Large intestine (tissue), 3 donors: ENCODE results near the gene STK24. TPM values are rescaled to one million over a fixed set of nuclear protein-coding genes. Genes with fewer than 3 reads are reported as not detected.
A peak's percentile ranks its signal among the peaks of the same experiment; 100 is the strongest.

ENCODE experiments used
- DNase-seq, 2 donors: peaks; one replicate each; pipeline versions ENCODE4 v3.0.0 to v3.0.0-alpha.2; 2013
- H3K27ac ChIP-seq: one replicate; pipeline ENCODE4 v1.5.1; 2013; ENCODE audit warnings: low read length
- H3K27me3 ChIP-seq: 2 replicates; pipeline ENCODE4 v1.6.1; 2013; ENCODE audit warnings: low read length; ENCODE audit not compliant: control insufficient read depth, insufficient read depth
- H3K36me3 ChIP-seq: 2 replicates; pipeline ENCODE4 v1.6.1; 2013; ENCODE audit warnings: low read length; ENCODE audit not compliant: control insufficient read depth, insufficient read depth
- H3K4me1 ChIP-seq: one replicate; pipeline ENCODE4 v1.6.1; 2013; ENCODE audit warnings: low read length; ENCODE audit not compliant: control insufficient read depth, insufficient read depth
- H3K4me3 ChIP-seq: one replicate; pipeline ENCODE4 v1.5.1; 2013; ENCODE audit warnings: low read length
- H3K9me3 ChIP-seq: one replicate; pipeline ENCODE4 v1.6.1; 2013; ENCODE audit warnings: mild to moderate bottlenecking, low read depth, low read length, moderate library complexity; ENCODE audit not compliant: control insufficient read depth
- WGBS: methylation state at CpG from one replicate; pipeline ENCODE4 v1.1.5; 2013; ENCODE audit warnings: low lambda C conversion rate; ENCODE audit not compliant: insufficient coverage; 5-methylcytosine and 5-hydroxymethylcytosine counted together
- polyA plus RNA-seq: library from polyadenylated mRNA; unstranded; fragments of 120-200 nt; gene quantifications from one replicate; pipeline ENCODE4 v1.2.1, GENCODE V29; 2013

STK24 gene
- polyA plus RNA-seq, 1 donor = 119 TPM

DNA sequence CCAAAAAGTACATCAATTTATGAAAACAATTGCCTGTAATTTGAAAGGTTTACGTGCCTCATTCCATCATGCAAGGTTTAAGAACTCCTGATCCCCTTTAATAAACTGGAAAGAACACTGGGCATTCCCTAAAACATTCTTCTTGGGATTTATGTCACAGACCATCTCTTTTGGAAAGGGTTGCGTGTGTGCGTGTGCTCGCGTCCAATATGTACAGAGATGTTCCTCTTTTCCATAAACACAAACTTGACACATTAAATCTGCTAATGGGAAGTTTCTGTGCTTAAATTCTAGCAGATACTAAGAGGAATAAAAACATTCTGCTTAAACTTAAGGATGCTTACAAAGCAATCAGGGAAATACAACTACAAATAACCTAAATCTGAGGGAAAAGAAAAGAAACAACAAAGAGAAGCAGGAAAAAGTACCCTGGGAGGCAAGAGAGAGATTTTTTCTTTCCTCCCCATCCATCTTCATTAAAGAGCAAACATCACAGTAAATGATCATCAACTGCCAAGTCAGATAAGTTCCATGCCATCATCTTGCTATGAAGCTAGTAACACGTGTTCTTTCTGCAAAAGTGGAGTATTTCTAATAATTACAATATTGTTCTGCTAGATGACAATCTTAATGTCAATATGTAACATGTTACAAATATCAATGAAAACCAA lies 83.7 kb downstream of the STK24 start:
- Histone ChIP-seq H3K4me3 (no peak overlapping the region), H3K27me3 (no peaks in the 10 kb centered on the region), H3K9me3 (no peaks in the 10 kb centered on the region), H3K4me1 (peaks cover 42% of the 10 kb centered on the region), H3K27ac (no peak overlapping the region), H3K36me3 (peaks cover 10% of the 10 kb centered on the region)
- 60% methylated on average over 1 of the region's 6 CpGs for WGBS
- no peak for DNase-seq

DNA sequence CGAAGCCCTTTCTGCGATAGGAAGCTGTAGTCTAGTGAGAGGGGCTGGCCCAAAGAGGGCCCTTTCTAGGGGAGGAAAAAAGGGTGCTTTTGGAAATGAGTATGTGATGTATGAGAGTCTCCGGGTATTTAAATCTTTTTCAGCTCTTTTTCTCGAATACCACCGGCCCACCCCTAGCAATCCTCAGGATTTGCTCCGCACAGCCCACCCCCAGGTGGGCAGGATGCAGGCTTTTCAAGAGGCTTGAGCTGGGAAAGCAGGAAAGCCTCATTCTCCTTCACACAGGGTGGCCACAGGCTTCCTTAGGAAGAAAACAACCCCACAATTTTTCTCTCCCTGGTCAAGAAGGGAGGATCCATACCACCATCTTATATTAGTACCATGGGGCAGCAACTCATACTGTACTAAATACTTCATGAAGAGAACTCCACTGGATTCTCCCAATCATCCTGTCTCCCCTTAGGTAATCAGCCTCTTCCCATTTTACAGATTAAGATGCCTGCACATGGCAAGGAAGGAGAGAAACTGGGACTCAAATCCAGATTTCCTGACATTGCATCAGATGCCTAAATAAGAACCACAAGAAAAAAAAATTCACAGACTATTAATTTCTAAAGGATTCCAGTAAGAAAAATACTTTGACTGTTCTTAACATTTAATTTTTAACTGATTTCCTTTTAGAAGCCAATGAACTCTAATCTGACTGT lies 84.4 kb downstream of the STK24 start:
- H3K4me1 ChIP-seq = peaks cover 42% of the 10 kb centered on the region
- no peak overlapping the region for H3K27ac ChIP-seq
- no CpG with 5 or more reads among the region's 6 CpGs for WGBS
- no peak overlapping the region for H3K4me3 ChIP-seq
- no peak for DNase-seq
- peaks cover 9% of the 10 kb centered on the region for H3K36me3 ChIP-seq
- H3K27me3 ChIP-seq = no peaks in the 10 kb centered on the region
- H3K9me3 ChIP-seq = no peaks in the 10 kb centered on the region

DNA sequence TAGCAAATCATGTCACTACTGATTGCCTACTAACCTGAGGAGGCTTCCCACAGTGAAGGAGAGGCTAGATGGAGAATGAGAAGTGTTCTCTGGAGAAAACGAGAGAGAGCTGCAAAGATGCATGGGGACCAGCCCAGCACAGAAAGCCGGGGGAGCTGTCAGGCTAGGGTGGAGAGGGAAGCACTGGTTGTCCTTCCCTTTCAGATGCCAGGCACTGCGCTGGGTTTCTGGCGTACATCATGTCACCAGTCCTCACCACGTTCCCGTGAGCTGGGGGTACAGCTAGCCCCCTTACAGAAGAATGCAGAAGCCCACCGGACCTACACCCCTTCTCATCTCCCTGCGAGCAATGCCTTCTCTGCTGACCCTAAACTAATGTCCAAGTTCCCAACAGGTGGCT lies 86.0 kb downstream of the STK24 start:
- Histone ChIP-seq H3K4me3 (no peak overlapping the region), H3K27ac (peak overlapping the region; percentile 64), H3K27me3 (no peaks in the 10 kb centered on the region), H3K4me1 (peaks cover 35% of the 10 kb centered on the region), H3K36me3 (peaks cover 6% of the 10 kb centered on the region), H3K9me3 (no peaks in the 10 kb centered on the region)
- no CpG with 5 or more reads among the region's 8 CpGs for WGBS
- no peak for DNase-seq

DNA sequence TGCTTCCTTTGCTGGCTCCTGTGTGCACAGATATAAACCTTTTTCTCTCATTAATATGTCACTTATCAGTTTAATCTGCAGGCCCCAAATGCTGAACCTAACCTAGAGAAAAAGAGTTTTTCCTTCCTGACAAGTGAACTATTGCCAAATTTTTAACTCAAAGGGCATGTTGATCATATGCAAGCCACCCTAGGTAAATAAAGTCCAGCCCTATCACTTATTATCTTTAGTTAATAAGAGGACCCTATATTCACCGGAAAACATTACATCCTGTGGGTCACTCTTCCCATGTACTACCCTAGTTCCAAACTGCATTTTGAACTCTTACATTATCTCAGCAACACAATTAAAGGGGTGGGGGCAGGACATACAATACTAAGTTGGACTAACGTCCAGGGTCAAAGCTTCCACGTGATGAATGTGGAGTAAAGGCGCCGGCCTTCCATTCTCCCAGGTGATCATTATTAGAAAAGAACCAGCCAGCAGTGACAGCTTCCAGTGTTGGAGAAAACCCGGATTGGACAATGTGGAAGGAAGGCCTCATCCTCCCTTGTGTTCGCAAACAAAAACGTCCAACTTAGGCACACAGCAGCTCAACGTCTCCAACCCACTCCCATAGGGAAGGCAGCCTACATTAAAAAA lies 86.6 kb downstream of the STK24 start:
- 40% methylated on average over 1 of the region's 9 CpGs for WGBS
- H3K4me1 ChIP-seq = peaks cover 36% of the 10 kb centered on the region
- peak; percentile 55 to 83 for DNase-seq

GRCh38 chr13:98489446-98490194 lies 87.3 kb downstream of the STK24 start:
- Histone ChIP-seq H3K4me1 (peaks cover 38% of the 10 kb centered on the region), H3K4me3 (no peak overlapping the region), H3K27ac (peak overlapping the region; percentile 64), H3K9me3 (no peaks in the 10 kb centered on the region), H3K36me3 (peaks cover 4% of the 10 kb centered on the region), H3K27me3 (no peaks in the 10 kb centered on the region)
- DNase-seq = no peak
- 90% methylated on average over 4 of the region's 8 CpGs for WGBS

More for the DNA sequence above, 86.6 kb downstream of the STK24 start:
- Histone ChIP-seq H3K36me3 (peaks cover 6% of the 10 kb centered on the region), H3K4me3 (no peak overlapping the region), H3K27me3 (no peaks in the 10 kb centered on the region), H3K27ac (peak overlapping the region; percentile 64), H3K9me3 (no peaks in the 10 kb centered on the region)

DNA sequence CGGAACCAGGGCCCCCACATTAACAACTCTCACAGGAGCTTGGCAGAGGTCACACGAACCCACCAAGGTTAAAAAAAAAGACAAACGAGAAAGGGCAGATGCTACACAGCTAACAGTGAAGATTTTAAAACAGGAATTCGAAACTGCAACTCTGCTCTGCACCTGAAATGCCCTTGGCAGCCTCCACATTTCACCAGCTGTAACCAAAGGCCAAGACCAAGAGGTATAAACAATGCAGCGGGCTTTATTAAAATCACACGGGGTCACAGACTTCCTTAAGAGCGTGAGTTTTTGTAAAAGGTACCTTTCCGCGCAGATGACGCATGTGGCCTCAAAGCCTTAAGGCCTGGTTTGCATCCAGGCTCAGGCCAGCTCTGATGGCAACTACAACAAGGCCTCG lies 88.2 kb downstream of the STK24 start:
- peaks cover 47% of the 10 kb centered on the region for H3K4me1 ChIP-seq
- H3K27ac ChIP-seq = no peak overlapping the region
- 80% methylated on average over 1 of the region's 11 CpGs for WGBS
- no peak for DNase-seq
- no peak overlapping the region for H3K4me3 ChIP-seq
- no peaks in the 10 kb centered on the region for H3K27me3 ChIP-seq
- H3K9me3 ChIP-seq = no peaks in the 10 kb centered on the region
- H3K36me3 ChIP-seq = peaks cover 4% of the 10 kb centered on the region

DNA sequence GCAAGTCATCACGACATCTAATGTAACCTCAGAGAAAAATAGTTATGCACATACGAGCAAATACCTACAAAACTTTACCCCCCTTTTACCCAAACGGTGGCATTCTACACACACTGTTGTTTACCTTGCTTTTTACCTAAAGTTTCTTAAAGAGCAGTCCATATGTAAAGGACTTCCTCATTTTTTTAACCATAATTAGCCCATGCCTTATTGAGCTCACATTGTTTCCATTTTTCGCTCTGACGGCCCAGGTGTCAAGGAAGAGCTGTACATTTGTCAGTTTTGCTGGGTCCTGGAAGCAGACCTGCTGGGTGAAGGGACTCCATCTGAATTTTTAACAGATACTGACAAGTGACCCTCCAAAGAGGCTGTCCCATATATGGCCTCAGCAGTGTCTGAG lies 89.4 kb downstream of the STK24 start:
- Histone ChIP-seq H3K36me3 (peaks cover 7% of the 10 kb centered on the region), H3K27me3 (no peaks in the 10 kb centered on the region), H3K4me3 (no peak overlapping the region), H3K4me1 (peaks cover 59% of the 10 kb centered on the region), H3K27ac (no peak overlapping the region), H3K9me3 (no peaks in the 10 kb centered on the region)
- DNase-seq = no peak
- 71% methylated on average over 2 of the region's 5 CpGs for WGBS

GRCh38 chr13:98487016-98487415 lies 89.9 kb downstream of the STK24 start:
- 90% methylated on average over 2 of the region's 5 CpGs for WGBS
- no peaks in the 10 kb centered on the region for H3K9me3 ChIP-seq
- H3K4me3 ChIP-seq = no peak overlapping the region
- H3K4me1 ChIP-seq = peaks cover 62% of the 10 kb centered on the region
- no peaks in the 10 kb centered on the region for H3K27me3 ChIP-seq
- DNase-seq = no peak
- peaks cover 9% of the 10 kb centered on the region for H3K36me3 ChIP-seq
- H3K27ac ChIP-seq = no peak overlapping the region

GRCh38 chr13:98486412-98486811 lies 90.5 kb downstream of the STK24 start:
- no peak for DNase-seq
- H3K27me3 ChIP-seq = no peaks in the 10 kb centered on the region
- H3K4me3 ChIP-seq = no peak overlapping the region
- H3K27ac ChIP-seq = no peak overlapping the region
- WGBS = no CpG with 5 or more reads among the region's 8 CpGs
- peaks cover 13% of the 10 kb centered on the region for H3K36me3 ChIP-seq
- peaks cover 64% of the 10 kb centered on the region for H3K4me1 ChIP-seq
- H3K9me3 ChIP-seq = no peaks in the 10 kb centered on the region

DNA sequence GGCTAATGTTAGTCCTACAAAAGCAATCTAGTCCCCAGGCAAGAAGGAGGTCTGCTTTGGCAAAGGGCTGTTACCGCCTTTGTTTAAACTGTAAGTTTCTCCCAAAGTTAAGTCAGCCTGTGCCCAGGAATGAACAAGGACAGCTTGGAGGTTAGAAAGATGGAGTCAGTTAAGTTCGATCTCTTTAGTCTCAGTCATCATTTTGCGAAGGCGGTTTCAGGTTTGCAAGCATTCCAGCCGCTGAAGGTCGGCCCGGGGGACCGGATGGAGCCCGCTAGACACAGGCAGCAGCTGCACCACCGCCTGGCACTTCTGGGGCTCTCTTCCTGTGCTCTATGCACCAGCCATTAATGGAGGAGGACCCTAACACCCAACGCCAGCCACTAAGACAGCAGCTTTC lies 91.3 kb downstream of the STK24 start:
- Histone ChIP-seq H3K9me3 (no peaks in the 10 kb centered on the region), H3K27ac (peak overlapping the region; percentile 98), H3K36me3 (peaks cover 21% of the 10 kb centered on the region), H3K4me1 (peaks cover 62% of the 10 kb centered on the region), H3K4me3 (no peak overlapping the region), H3K27me3 (no peaks in the 10 kb centered on the region)
- no peak for DNase-seq
- WGBS = no CpG with 5 or more reads among the region's 11 CpGs
